DOHH2 (cell line): ENCODE data around the gene WWC1.

Source experiments
- CTCF ChIP-seq: fragments of 200-600 bp; sonication (generic); IDR thresholded peaks from one replicate; pipeline ENCODE4 v1.5.1; 2014; ENCODE audit warnings: antibody characterized with exemption, mild to moderate bottlenecking, low read depth, low read length; ENCODE audit not compliant: poor library complexity, severe bottlenecking
- EZH2phosphoT487 ChIP-seq: fragments of 200-600 bp; sonication (generic); IDR thresholded peaks from 2 replicates; pipeline ENCODE4 v1.6.1; 2017; ENCODE audit warnings: borderline replicate concordance, mild to moderate bottlenecking, antibody characterized with exemption, low read length, moderate library complexity, mixed read lengths

DNA sequence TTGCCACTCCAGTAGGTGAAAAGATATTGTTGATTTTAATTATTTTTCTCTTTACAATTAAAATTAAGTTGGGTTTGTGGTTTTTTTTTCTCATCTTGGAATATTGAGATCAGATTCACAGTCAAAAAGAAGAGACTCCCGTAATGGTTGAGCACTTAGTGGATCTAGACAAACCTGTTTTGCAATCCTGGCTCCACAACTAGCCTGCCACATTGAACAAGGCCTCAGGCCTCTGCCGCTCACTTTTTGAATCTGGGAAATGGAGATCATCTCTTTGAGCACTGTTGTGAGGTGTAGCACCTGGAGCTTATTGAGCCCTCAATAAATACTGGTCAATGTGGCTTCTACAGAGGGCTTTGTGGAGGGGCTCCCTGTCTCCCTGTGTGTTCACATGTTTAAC, 157.7 kb downstream of the WWC1 start:
- no peak for TF ChIP-seq CTCF
- no peak for TF ChIP-seq EZH2phosphoT487
